Keratinocyte (primary cell): ENCODE measurements around the gene CLMN. TPM values are rescaled to one million over a fixed set of nuclear protein-coding genes. Genes with fewer than 3 reads are reported as not detected.
"Not testable (repeated sequence)": the region's sequence is repeated elsewhere in the genome, so short reads cannot be mapped to it uniquely, and the experiment has no call there.

Source experiments
- DNase-seq: peaks from one replicate; pipeline ENCODE4 v3.0.0-alpha.2; 2011; ENCODE audit warnings: low read depth, missing footprints, low spot score
- FAIRE-seq: peaks from 2 replicates; lab custom pipeline; 2011; peaks lifted over from hg19 to GRCh38; lab: Jason Lieb, UNC
- H2AFZ ChIP-seq: 2 replicates; pipeline ENCODE4 v1.6.0; 2012; ENCODE audit warnings: low read length, control low read depth, inconsistent platforms; ENCODE audit not compliant: control insufficient read depth
- H3K27ac ChIP-seq: 2 replicates; pipeline ENCODE4 v1.5.1; 2011; ENCODE audit warnings: low read length; ENCODE audit not compliant: control insufficient read depth, insufficient read depth
- H3K27me3 ChIP-seq: 3 replicates; pipeline ENCODE4 v1.6.0; 2011; ENCODE audit warnings: low read length; ENCODE audit not compliant: control insufficient read depth, insufficient read depth; ENCODE audit errors: extremely low read depth
- H3K36me3 ChIP-seq, 2 experiments: 2 replicates in 1 of 2; 3 replicates in 1 of 2; pipeline ENCODE4 v1.5.1; 2011; ENCODE audit warnings: low read length in 2 of 2, mild to moderate bottlenecking in 1 of 2; ENCODE audit not compliant: control insufficient read depth in 2 of 2, insufficient read depth in 2 of 2; ENCODE audit errors: extremely low read depth in 1 of 2
- H3K4me1 ChIP-seq: 3 replicates; pipeline ENCODE4 v1.5.1; 2011; ENCODE audit warnings: low read length; ENCODE audit not compliant: control insufficient read depth, insufficient read depth; ENCODE audit errors: extremely low read depth
- H3K4me2 ChIP-seq: 3 replicates; pipeline ENCODE4 v1.6.0; 2011; ENCODE audit warnings: low read depth, low read length; ENCODE audit not compliant: control insufficient read depth, insufficient read depth; ENCODE audit errors: extremely low read depth
- H3K4me3 ChIP-seq, 3 experiments: fragments of 200-600 bp in 1 of 3; sonication (generic) in 1 of 3; 2 replicates in 2 of 3; 3 replicates in 1 of 3; pipeline ENCODE4 v1.5.1; 2011 to 2016; ENCODE audit warnings: low read length in 3 of 3, mild to moderate bottlenecking in 3 of 3, control low read depth in 2 of 3, inconsistent platforms in 1 of 3, low read depth in 1 of 3, mixed read lengths in 1 of 3, mixed run types in 1 of 3, moderate library complexity in 1 of 3; ENCODE audit not compliant: control insufficient read depth in 2 of 3, insufficient read depth in 2 of 3; ENCODE audit errors: extremely low read depth in 1 of 3
- H3K79me2 ChIP-seq: 2 replicates; pipeline ENCODE4 v1.6.0; 2012; ENCODE audit warnings: low read length; ENCODE audit not compliant: control insufficient read depth, insufficient read depth
- H3K9ac ChIP-seq: 3 replicates; pipeline ENCODE4 v1.6.0; 2011; ENCODE audit warnings: low read length; ENCODE audit not compliant: control insufficient read depth, insufficient read depth; ENCODE audit errors: extremely low read depth
- H3K9me1 ChIP-seq: 3 replicates; pipeline ENCODE4 v1.6.0; 2011; ENCODE audit warnings: low read length; ENCODE audit not compliant: control insufficient read depth, insufficient read depth; ENCODE audit errors: extremely low read depth
- H3K9me3 ChIP-seq: 2 replicates; pipeline ENCODE4 v1.5.1; 2012; ENCODE audit warnings: low read depth, low read length; ENCODE audit not compliant: control insufficient read depth
- H4K20me1 ChIP-seq: 3 replicates; pipeline ENCODE4 v1.6.0; 2011; ENCODE audit warnings: low read length; ENCODE audit not compliant: control insufficient read depth, insufficient read depth; ENCODE audit errors: extremely low read depth
- CTCF ChIP-seq, 3 experiments: IDR thresholded peaks in 1 of 3; conservative IDR thresholded peaks in 1 of 3; optimal IDR thresholded peaks in 1 of 3; 2 replicates in 2 of 3; 3 replicates in 1 of 3; pipeline versions ENCODE3 to v1.5.1; 2011; ENCODE audit warnings: low read length in 3 of 3, mild to moderate bottlenecking in 3 of 3, moderate library complexity in 2 of 3, control low read depth in 1 of 3, inconsistent platforms in 1 of 3; ENCODE audit not compliant: insufficient read depth in 2 of 3; ENCODE audit errors: extremely low read depth in 1 of 3
- EZH2 ChIP-seq: IDR thresholded peaks from one replicate; pipeline ENCODE4 v1.6.1; 2012; ENCODE audit warnings: inconsistent platforms, mild to moderate bottlenecking, low read length, moderate library complexity
- dilution Hi-C: fragments of 300-500 bp; cut with MboI; formaldehyde crosslinking; loops from one replicate; pipeline ENCODE4 v1.7.0; 2020; ENCODE audit warnings: low sequenced_read_pairs; ENCODE audit not compliant: extremely low pct_ligation_motif_present
- polyA plus RNA-seq, 5 experiments: library from polyadenylated mRNA; depleted of rRNA in 3 of 5; stranded (reverse) in 3 of 5; stranded (forward) in 1 of 5; unstranded in 1 of 5; fragments of >200 nt; gene quantifications; 1 replicate in 1 of 5; 2 replicates in 3 of 5; 3 replicates in 1 of 5; pipeline versions ENCODE4 v1.2.1 to v1.2.3, GENCODE V29; 2011 to 2012; ENCODE audit warnings: missing spikeins in 2 of 5, low read depth in 1 of 5, low replicate concordance in 1 of 5

Gene CLMN
- polyA plus RNA-seq, 1 donor (not counting 4 experiments of a cell fraction or from before 2014, with no cell fraction given), result 6.1 TPM

GRCh38 chr14:95138876-95139275, 180.8 kb downstream of the CLMN start:
- H3K9me3 ChIP-seq, result no peaks in the 10 kb centered on the region
- H3K4me2 ChIP-seq, result no peak overlapping the region
- peaks cover 11% of the 10 kb centered on the region for H3K4me1 ChIP-seq
- dilution Hi-C loops, result no loop called here
- no peak overlapping the region for H2AFZ ChIP-seq
- DNase-seq (no peak), FAIRE-seq (no peak)
- no peaks in the 10 kb centered on the region for H4K20me1 ChIP-seq
- no peak overlapping the region for H3K9ac ChIP-seq
- no peaks in the 10 kb centered on the region for H3K36me3 ChIP-seq
- H3K79me2 ChIP-seq, result peaks cover 79% of the 10 kb centered on the region
- no peak overlapping the region for H3K27ac ChIP-seq
- no peak overlapping the region for H3K4me3 ChIP-seq
- no peaks in the 10 kb centered on the region for H3K27me3 ChIP-seq
- no peaks in the 10 kb centered on the region for H3K9me1 ChIP-seq
- TF ChIP-seq CTCF (optimal IDR thresholded peaks at IDR 0.05 in 1 of 3, IDR thresholded peaks at IDR 0.05 in 1 of 3, conservative IDR thresholded peaks at IDR 0.05 in 1 of 3; ENCODE audit: extremely low read depth in 1 of 3, insufficient read depth in 2 of 3, low read length in 3 of 3) (no peak), EZH2 (no peak)

GRCh38 chr14:95138455-95138854, 181.3 kb downstream of the CLMN start:
- H3K79me2 ChIP-seq, result peaks cover 74% of the 10 kb centered on the region
- H3K9me1 ChIP-seq, FAIRE-seq, H2AFZ ChIP-seq, H3K4me3 ChIP-seq, DNase-seq, dilution Hi-C loops, H3K36me3 ChIP-seq, H3K9ac ChIP-seq, H4K20me1 ChIP-seq, H3K27ac ChIP-seq, H3K4me2 ChIP-seq, H3K9me3 ChIP-seq, H3K27me3 ChIP-seq: not testable (repeated sequence)
- peaks cover 11% of the 10 kb centered on the region for H3K4me1 ChIP-seq

GRCh38 chr14:95137804-95138167, 181.9 kb downstream of the CLMN start:
- H3K27me3 ChIP-seq, result no peaks in the 10 kb centered on the region
- no peaks in the 10 kb centered on the region for H4K20me1 ChIP-seq
- DNase-seq (no peak), FAIRE-seq (no peak)
- no peak for TF ChIP-seq CTCF (optimal IDR thresholded peaks at IDR 0.05 in 1 of 3, IDR thresholded peaks at IDR 0.05 in 1 of 3, conservative IDR thresholded peaks at IDR 0.05 in 1 of 3; ENCODE audit: extremely low read depth in 1 of 3, insufficient read depth in 2 of 3, low read length in 3 of 3)
- TF ChIP-seq EZH2, result no peak
- no peaks in the 10 kb centered on the region for H3K9me1 ChIP-seq
- H3K27ac ChIP-seq, result no peak overlapping the region
- no peak overlapping the region for H3K4me3 ChIP-seq
- no peaks in the 10 kb centered on the region for H3K36me3 ChIP-seq
- peaks cover 68% of the 10 kb centered on the region for H3K79me2 ChIP-seq
- H3K9me3 ChIP-seq, result no peaks in the 10 kb centered on the region
- no peak overlapping the region for H3K9ac ChIP-seq
- dilution Hi-C loops, result no loop called here
- H3K4me2 ChIP-seq, result no peak overlapping the region
- no peak overlapping the region for H2AFZ ChIP-seq
- peaks cover 11% of the 10 kb centered on the region for H3K4me1 ChIP-seq
